ENCODE measurements around the gene KHSRP. TPM values are rescaled to one million over a fixed set of nuclear protein-coding genes. Genes with fewer than 3 reads are reported as not detected.

KHSRP gene
- total RNA-seq, 1 donor from 2014 or later = 136 TPM

DNA sequence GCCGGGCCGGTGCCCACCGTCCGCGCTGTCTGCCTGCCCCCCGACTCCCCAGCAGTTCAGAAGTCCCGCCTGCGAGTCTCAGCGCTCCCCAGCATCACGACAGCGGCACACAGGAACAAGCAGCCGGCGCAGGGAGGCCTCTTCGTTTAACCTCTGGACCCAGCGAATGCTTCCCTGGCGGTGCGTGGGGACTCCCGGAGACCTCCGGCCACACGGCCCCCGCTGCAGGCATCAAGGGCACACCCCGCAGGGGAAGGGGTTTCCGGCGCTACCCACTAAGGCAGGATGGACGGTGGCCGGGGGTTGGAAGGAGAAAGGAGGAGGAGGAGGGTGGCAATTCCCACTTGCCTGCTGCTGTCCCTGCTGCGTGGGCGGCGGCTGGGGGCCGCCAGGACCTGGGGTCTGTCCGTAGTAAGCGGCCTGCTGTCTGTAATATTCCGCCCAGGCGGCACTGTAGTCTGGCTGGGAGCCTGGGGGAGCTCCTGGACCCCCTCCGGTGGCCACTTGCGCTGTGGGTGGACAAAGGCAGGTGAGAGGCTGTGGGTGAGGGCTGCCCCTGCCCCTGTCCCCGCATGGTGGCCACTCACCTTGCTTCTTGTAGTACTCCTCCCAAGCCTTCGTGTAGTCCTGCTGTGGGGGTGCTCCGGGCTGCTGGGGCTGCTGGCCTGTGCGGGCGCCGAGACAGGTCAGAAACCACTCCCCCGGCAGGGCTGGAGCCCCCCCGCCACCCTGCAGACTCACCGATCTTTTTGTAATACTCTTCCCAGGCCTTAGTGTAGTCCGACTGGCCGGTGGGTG is 9.6 kb downstream of the KHSRP start:
- Histone ChIP-seq H2AFZ (replicated peaks) (no peak overlapping the region), H3K4me2 (no peak overlapping the region), H3K27me3 (no peaks in the 10 kb centered on the region), H3K4me1 (no peaks in the 10 kb centered on the region), H3K4me3 (no peak overlapping the region), H3K9me3 (ENCODE audit: low read depth) (no peaks in the 10 kb centered on the region), H3K36me3 (no peaks in the 10 kb centered on the region), H3K79me2 (ENCODE audit: low read depth) (peaks cover 31% of the 10 kb centered on the region), H3K27ac (no peak overlapping the region), H4K20me1 (ENCODE audit: low read depth) (peaks cover 81% of the 10 kb centered on the region), H3F3A (ENCODE audit: low read depth) (peaks cover 45% of the 10 kb centered on the region), H3K9ac (no peak overlapping the region)
- no peaks in the 10 kb centered on the region for H3K4me1 Mint-ChIP-seq
- TF ChIP-seq EZH2 (IDR thresholded peaks at IDR 0.05) = no peak
- TF ChIP-seq, protein P1, sequence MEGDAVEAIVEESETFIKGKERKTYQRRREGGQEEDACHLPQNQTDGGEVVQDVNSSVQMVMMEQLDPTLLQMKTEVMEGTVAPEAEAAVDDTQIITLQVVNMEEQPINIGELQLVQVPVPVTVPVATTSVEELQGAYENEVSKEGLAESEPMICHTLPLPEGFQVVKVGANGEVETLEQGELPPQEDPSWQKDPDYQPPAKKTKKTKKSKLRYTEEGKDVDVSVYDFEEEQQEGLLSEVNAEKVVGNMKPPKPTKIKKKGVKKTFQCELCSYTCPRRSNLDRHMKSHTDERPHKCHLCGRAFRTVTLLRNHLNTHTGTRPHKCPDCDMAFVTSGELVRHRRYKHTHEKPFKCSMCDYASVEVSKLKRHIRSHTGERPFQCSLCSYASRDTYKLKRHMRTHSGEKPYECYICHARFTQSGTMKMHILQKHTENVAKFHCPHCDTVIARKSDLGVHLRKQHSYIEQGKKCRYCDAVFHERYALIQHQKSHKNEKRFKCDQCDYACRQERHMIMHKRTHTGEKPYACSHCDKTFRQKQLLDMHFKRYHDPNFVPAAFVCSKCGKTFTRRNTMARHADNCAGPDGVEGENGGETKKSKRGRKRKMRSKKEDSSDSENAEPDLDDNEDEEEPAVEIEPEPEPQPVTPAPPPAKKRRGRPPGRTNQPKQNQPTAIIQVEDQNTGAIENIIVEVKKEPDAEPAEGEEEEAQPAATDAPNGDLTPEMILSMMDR (IDR thresholded peaks at IDR 0.05) = no peak
- TF ChIP-seq EZH2phosphoT487 (IDR thresholded peaks at IDR 0.05) = no peak
- no peaks in the 10 kb centered on the region for H3K9me3 Mint-ChIP-seq
- no peak overlapping the region for H3K27ac Mint-ChIP-seq
- no peak for DNase-seq (ENCODE audit: low spot score)
- peaks cover 13% of the 10 kb centered on the region for H3K36me3 Mint-ChIP-seq
- peaks cover 18% of the 10 kb centered on the region for H3K27me3 Mint-ChIP-seq (ENCODE audit: insufficient read depth, low read depth)
- H3K4me3 Mint-ChIP-seq = no peak overlapping the region

DNA sequence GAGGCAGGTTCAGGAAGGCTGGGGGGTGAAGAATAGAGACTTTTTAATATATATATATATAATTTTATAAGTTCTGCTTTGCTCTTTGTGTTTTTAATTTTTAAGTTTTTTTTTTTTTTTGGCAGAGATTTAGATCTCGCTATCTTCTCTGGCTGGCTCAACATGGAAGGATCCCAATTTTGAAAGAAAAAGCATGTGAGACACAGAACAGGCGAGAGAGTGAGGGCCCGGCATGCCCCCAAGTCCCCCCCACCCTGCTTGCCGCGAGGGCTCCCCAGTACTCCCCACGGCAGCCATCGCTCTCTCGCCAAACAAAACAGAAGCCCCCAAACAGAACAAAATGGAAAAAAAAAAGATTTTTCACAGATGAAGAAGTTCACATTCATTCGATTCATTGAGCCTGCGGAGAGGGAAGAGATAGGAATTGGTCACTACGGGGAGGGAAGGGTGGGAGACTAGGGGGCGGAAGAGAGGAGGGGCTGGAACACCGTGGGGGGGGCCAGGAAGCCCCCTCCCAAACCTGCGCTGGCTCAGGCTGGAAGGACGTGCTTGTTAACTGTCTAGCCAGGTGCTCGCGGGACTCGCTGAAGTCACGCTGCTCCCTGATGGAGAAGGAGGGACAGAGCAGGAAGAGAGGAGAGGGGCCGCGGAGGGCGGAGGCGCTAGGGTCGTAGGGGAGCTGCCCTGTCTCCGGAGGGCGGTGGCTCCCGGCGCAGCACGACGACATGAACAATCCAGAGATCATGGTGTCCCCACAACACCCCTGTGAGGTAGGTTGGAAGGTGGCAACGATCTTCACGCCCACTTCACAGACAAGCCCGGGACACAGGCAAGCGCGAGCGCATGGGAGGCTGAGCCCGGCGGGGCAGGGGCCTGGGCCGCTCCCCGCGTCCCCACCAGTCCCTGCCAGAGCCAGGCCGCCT is 10.6 kb downstream of the KHSRP start:
- H4K20me1 ChIP-seq (ENCODE audit: low read depth) = peaks cover 71% of the 10 kb centered on the region
- no peak overlapping the region for H2AFZ ChIP-seq (replicated peaks)
- no peak overlapping the region for H3K9ac ChIP-seq
- H3K36me3 Mint-ChIP-seq = peaks cover 10% of the 10 kb centered on the region
- H3K9me3 Mint-ChIP-seq = no peaks in the 10 kb centered on the region
- H3K27ac Mint-ChIP-seq = no peak overlapping the region
- H3K4me1 Mint-ChIP-seq = no peaks in the 10 kb centered on the region
- TF ChIP-seq, protein P1 (IDR thresholded peaks at IDR 0.05) = no peak
- TF ChIP-seq EZH2 (IDR thresholded peaks at IDR 0.05) = no peak
- TF ChIP-seq EZH2phosphoT487 (IDR thresholded peaks at IDR 0.05) = no peak
- H3K27ac ChIP-seq = no peak overlapping the region
- DNase-seq (ENCODE audit: low spot score) = peak; percentile 38
- H3K79me2 ChIP-seq (ENCODE audit: low read depth) = peaks cover 21% of the 10 kb centered on the region
- no peaks in the 10 kb centered on the region for H3K9me3 ChIP-seq (ENCODE audit: low read depth)
- H3K4me3 ChIP-seq = no peak overlapping the region
- no peak overlapping the region for H3K4me3 Mint-ChIP-seq
- no peaks in the 10 kb centered on the region for H3K36me3 ChIP-seq
- peaks cover 45% of the 10 kb centered on the region for H3F3A ChIP-seq (ENCODE audit: low read depth)
- H3K4me1 ChIP-seq = no peaks in the 10 kb centered on the region
- H3K27me3 Mint-ChIP-seq (ENCODE audit: insufficient read depth, low read depth) = peaks cover 18% of the 10 kb centered on the region
- H3K4me2 ChIP-seq = no peak overlapping the region
- no peaks in the 10 kb centered on the region for H3K27me3 ChIP-seq

DNA sequence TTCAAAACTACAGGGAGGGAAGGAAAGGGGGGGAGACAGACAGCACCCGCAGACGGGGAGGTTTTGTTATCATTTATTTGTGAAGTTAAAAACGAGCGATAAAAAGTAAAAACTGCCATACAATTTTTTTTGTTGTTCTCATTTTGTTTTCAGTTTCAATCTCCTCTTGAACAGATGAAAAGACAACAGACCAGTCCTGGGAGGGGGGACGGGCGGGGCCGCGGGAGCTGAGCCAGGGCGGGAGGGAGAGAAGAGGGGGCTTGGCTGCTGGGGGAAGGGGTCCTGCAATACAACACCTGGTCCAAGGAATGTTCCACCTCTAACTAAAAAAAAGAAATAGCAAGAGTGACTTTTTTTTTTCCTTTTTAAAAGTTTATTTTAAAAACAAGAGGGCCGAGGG is 11.3 kb downstream of the KHSRP start:
- Histone ChIP-seq H3K36me3 (no peaks in the 10 kb centered on the region), H3K4me2 (no peak overlapping the region), H2AFZ (replicated peaks) (no peak overlapping the region), H3K27me3 (no peaks in the 10 kb centered on the region), H3F3A (ENCODE audit: low read depth) (peaks cover 45% of the 10 kb centered on the region), H3K4me3 (no peak overlapping the region), H3K79me2 (ENCODE audit: low read depth) (peaks cover 14% of the 10 kb centered on the region), H4K20me1 (ENCODE audit: low read depth) (peaks cover 64% of the 10 kb centered on the region), H3K9me3 (ENCODE audit: low read depth) (no peaks in the 10 kb centered on the region), H3K4me1 (no peaks in the 10 kb centered on the region), H3K27ac (peak overlapping the region; percentile 74), H3K9ac (no peak overlapping the region)
- DNase-seq (ENCODE audit: low spot score) = no peak
- H3K36me3 Mint-ChIP-seq = peaks cover 9% of the 10 kb centered on the region
- no peaks in the 10 kb centered on the region for H3K4me1 Mint-ChIP-seq
- no peak overlapping the region for H3K4me3 Mint-ChIP-seq
- TF ChIP-seq EZH2phosphoT487 (IDR thresholded peaks at IDR 0.05) (no peak), EZH2 (IDR thresholded peaks at IDR 0.05) (no peak)
- TF ChIP-seq, protein P1 (IDR thresholded peaks at IDR 0.05) = no peak
- H3K27ac Mint-ChIP-seq = no peak overlapping the region
- H3K9me3 Mint-ChIP-seq = no peaks in the 10 kb centered on the region
- peaks cover 17% of the 10 kb centered on the region for H3K27me3 Mint-ChIP-seq (ENCODE audit: insufficient read depth, low read depth)
